Mesenchymal stem cell (in vitro differentiated cells and primary cell): ENCODE results near the gene ZNF569.

Experiments used
- DNase-seq: peaks from one replicate; pipeline ENCODE4 v3.0.0-alpha.2; 2013
- H2AFZ ChIP-seq: one replicate; pipeline ENCODE4 v1.6.1; 2013; ENCODE audit warnings: low read depth, mild to moderate bottlenecking, control low read depth, inconsistent platforms, low read length, moderate library complexity
- H2AK5ac ChIP-seq: 2 replicates; pipeline ENCODE4 v1.6.1; 2013; ENCODE audit warnings: low read length, moderate library complexity, mild to moderate bottlenecking, inconsistent platforms; ENCODE audit not compliant: severe bottlenecking
- H2BK120ac ChIP-seq: one replicate; pipeline ENCODE4 v1.6.1; 2013; ENCODE audit warnings: low read depth, mild to moderate bottlenecking, inconsistent platforms, low read length, moderate library complexity
- H2BK12ac ChIP-seq, 2 experiments: one replicate each; pipeline ENCODE4 v1.6.1; 2013; ENCODE audit warnings: inconsistent platforms in 2 of 2, low read length in 2 of 2, mild to moderate bottlenecking in 2 of 2, moderate library complexity in 2 of 2, control low read depth in 1 of 2
- H2BK15ac ChIP-seq: one replicate; pipeline ENCODE4 v1.6.1; 2013; ENCODE audit warnings: mild to moderate bottlenecking, low read depth, inconsistent platforms; ENCODE audit not compliant: poor library complexity, severe bottlenecking
- H2BK5ac ChIP-seq: 2 replicates; pipeline ENCODE4 v1.6.1; 2013; ENCODE audit warnings: low read depth, mild to moderate bottlenecking, low read length, control low read depth, inconsistent platforms; ENCODE audit not compliant: poor library complexity, severe bottlenecking
- H3K14ac ChIP-seq, 2 experiments: one replicate each; pipeline ENCODE4 v1.6.1; 2013; ENCODE audit warnings: inconsistent platforms in 2 of 2, low read length in 2 of 2, control low read depth in 1 of 2, mild to moderate bottlenecking in 1 of 2, moderate library complexity in 1 of 2
- H3K18ac ChIP-seq, 2 experiments: one replicate each; pipeline ENCODE4 v1.6.1; 2013; ENCODE audit warnings: inconsistent platforms in 2 of 2, low read length in 2 of 2, control low read depth in 1 of 2, low read depth in 1 of 2, mild to moderate bottlenecking in 1 of 2
- H3K23ac ChIP-seq, 2 experiments: one replicate each; pipeline ENCODE4 v1.6.1; 2013; ENCODE audit warnings: inconsistent platforms in 2 of 2, low read length in 2 of 2, mild to moderate bottlenecking in 2 of 2, moderate library complexity in 2 of 2, control low read depth in 1 of 2
- H3K27ac ChIP-seq: 2 replicates; pipeline ENCODE4 v1.5.1; 2013; ENCODE audit warnings: mild to moderate bottlenecking, moderate library complexity, low read length, control low read depth, inconsistent platforms; ENCODE audit not compliant: poor library complexity, severe bottlenecking
- H3K27me3 ChIP-seq, 2 experiments: 2 replicates each; pipeline versions ENCODE4 v1.6.1 to v1.7.0; 2013; ENCODE audit warnings: low read length in 2 of 2, mild to moderate bottlenecking in 2 of 2, moderate library complexity in 2 of 2, control low read depth in 1 of 2, inconsistent platforms in 1 of 2; ENCODE audit not compliant: control insufficient read depth in 1 of 2, insufficient read depth in 1 of 2
- H3K36me3 ChIP-seq, 2 experiments: 2 replicates each; pipeline versions ENCODE4 v1.6.1 to v1.7.0; 2013; ENCODE audit warnings: low read length in 2 of 2, control low read depth in 1 of 2, inconsistent platforms in 1 of 2, low read depth in 1 of 2, mild to moderate bottlenecking in 1 of 2; ENCODE audit not compliant: insufficient read depth in 2 of 2, control insufficient read depth in 1 of 2
- H3K4ac ChIP-seq, 2 experiments: one replicate each; pipeline ENCODE4 v1.6.1; 2013; ENCODE audit warnings: inconsistent platforms in 2 of 2, low read length in 2 of 2, mild to moderate bottlenecking in 2 of 2, moderate library complexity in 2 of 2, control low read depth in 1 of 2, low read depth in 1 of 2
- H3K4me1 ChIP-seq: 2 replicates; pipeline ENCODE4 v1.6.1; 2013; ENCODE audit warnings: low read depth, low read length, control low read depth; ENCODE audit not compliant: control insufficient read depth, insufficient read depth
- H3K4me2 ChIP-seq: 2 replicates; pipeline ENCODE4 v1.6.1; 2013; ENCODE audit warnings: low read length, mild to moderate bottlenecking, inconsistent platforms; ENCODE audit not compliant: poor library complexity, severe bottlenecking
- H3K4me3 ChIP-seq, 2 experiments: 2 replicates each; pipeline versions ENCODE4 v1.5.1 to v1.7.0; 2013; ENCODE audit warnings: low read length in 2 of 2, mild to moderate bottlenecking in 2 of 2, control low read depth in 1 of 2, low read depth in 1 of 2; ENCODE audit not compliant: insufficient read depth in 1 of 2
- H3K79me1 ChIP-seq: replicated peaks from 2 replicates; pipeline ENCODE4 v1.6.1; 2013; ENCODE audit warnings: mild to moderate bottlenecking, control low read depth, low read length, inconsistent platforms; ENCODE audit not compliant: poor library complexity, severe bottlenecking
- H3K9ac ChIP-seq: 2 replicates; pipeline ENCODE4 v1.7.0; 2013; ENCODE audit warnings: mild to moderate bottlenecking, low read length, moderate library complexity
- H3K9me3 ChIP-seq: 2 replicates; pipeline ENCODE4 v1.7.0; 2013; ENCODE audit warnings: mild to moderate bottlenecking, low read length; ENCODE audit not compliant: control insufficient read depth
- H4K8ac ChIP-seq: one replicate; pipeline ENCODE4 v1.6.1; 2013; ENCODE audit warnings: inconsistent platforms, mild to moderate bottlenecking, low read length, moderate library complexity
- H4K91ac ChIP-seq: one replicate; pipeline ENCODE4 v1.6.1; 2013; ENCODE audit warnings: mild to moderate bottlenecking, low read length, inconsistent platforms
- WGBS: methylation state at CpG from one replicate; pipeline ENCODE4 v1.1.7; 2013; ENCODE audit warnings: mixed read lengths; 5-methylcytosine and 5-hydroxymethylcytosine counted together

Gene ZNF569

GRCh38 chr19:37484406-37485168 lies 17.3 kb upstream of the ZNF569 start:
- no peak overlapping the region for H3K18ac ChIP-seq
- peak; percentile 8 for DNase-seq
- peaks cover 98% of the 10 kb centered on the region for H3K9me3 ChIP-seq
- no peak overlapping the region for H2BK120ac ChIP-seq
- H4K8ac ChIP-seq: no peak overlapping the region
- H3K23ac ChIP-seq: no peak overlapping the region
- no peak overlapping the region for H3K9ac ChIP-seq
- H3K4me1 ChIP-seq: no peaks in the 10 kb centered on the region
- H3K79me1 ChIP-seq: peaks cover 3% of the 10 kb centered on the region
- no peak overlapping the region for H2BK12ac ChIP-seq
- H3K14ac ChIP-seq: no peak overlapping the region
- H3K4ac ChIP-seq: no peak overlapping the region
- H3K36me3 ChIP-seq: peaks cover 29 to 56% of the 10 kb centered on the region in 2 experiments
- peak overlapping the region in 1 of 2 experiments; percentile 64 for H3K4me3 ChIP-seq
- 97% methylated on average over 6 of the region's 8 CpGs for WGBS
- no peak overlapping the region for H2AK5ac ChIP-seq
- no peak overlapping the region for H2BK15ac ChIP-seq
- no peak overlapping the region for H3K4me2 ChIP-seq
- no peak overlapping the region for H2AFZ ChIP-seq
- no peak overlapping the region for H2BK5ac ChIP-seq
- H3K27me3 ChIP-seq: no peaks in the 10 kb centered on the region
- no peak overlapping the region for H3K27ac ChIP-seq
- H4K91ac ChIP-seq: no peak overlapping the region

GRCh38 chr19:37472165-37472564 lies 4.9 kb upstream of the ZNF569 start:
- Histone ChIP-seq H3K27ac (no peak overlapping the region), H4K91ac (no peak overlapping the region), H3K27me3 (no peaks in the 10 kb centered on the region), H3K14ac (no peak overlapping the region), H2BK15ac (no peak overlapping the region), H3K79me1 (peaks cover 32% of the 10 kb centered on the region), H3K9me3 (peaks cover 55% of the 10 kb centered on the region), H3K9ac (no peak overlapping the region), H3K4me1 (peaks cover 4% of the 10 kb centered on the region), H3K4ac (no peak overlapping the region), H2AFZ (no peak overlapping the region), H3K4me3 (no peak overlapping the region), H2BK12ac (no peak overlapping the region), H2BK5ac (no peak overlapping the region), H3K18ac (no peak overlapping the region), H2BK120ac (no peak overlapping the region), H4K8ac (no peak overlapping the region), H3K36me3 (peaks cover 31 to 45% of the 10 kb centered on the region in 2 experiments), H2AK5ac (no peak overlapping the region), H3K23ac (no peak overlapping the region), H3K4me2 (no peak overlapping the region)
- 95% methylated on average over 9 of the region's 9 CpGs for WGBS
- DNase-seq: no peak

DNA sequence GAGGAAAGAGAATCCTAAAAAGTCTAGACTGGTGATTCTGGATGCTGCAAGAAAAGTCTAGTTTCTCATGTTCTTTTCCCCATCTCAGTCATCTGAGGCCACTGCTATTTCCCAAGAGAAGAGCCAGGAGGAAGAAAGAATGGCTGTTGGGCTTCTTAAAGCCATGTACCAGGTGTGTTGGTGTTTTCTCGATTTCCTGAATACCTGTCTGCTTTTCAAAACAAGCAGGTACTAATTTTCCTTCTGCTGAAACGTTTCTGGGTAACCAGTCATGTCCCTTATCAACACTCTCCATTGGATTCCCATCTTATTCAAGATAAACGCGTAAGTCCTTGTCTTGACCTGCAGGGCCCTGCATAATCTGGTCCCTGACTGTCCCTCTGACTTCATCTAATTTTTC lies 3.0 kb upstream of the ZNF569 start:
- peaks cover 5% of the 10 kb centered on the region for H3K4me1 ChIP-seq
- H3K9me3 ChIP-seq: peaks cover 37% of the 10 kb centered on the region
- H3K36me3 ChIP-seq: peaks cover 19 to 26% of the 10 kb centered on the region in 2 experiments
- no peak overlapping the region for H2BK120ac ChIP-seq
- peaks cover 26% of the 10 kb centered on the region for H3K79me1 ChIP-seq
- H2BK5ac ChIP-seq: no peak overlapping the region
- H2BK12ac ChIP-seq: no peak overlapping the region
- peak overlapping the region; percentile 95 for H3K9ac ChIP-seq
- H2BK15ac ChIP-seq: no peak overlapping the region
- 89% methylated on average over 4 of the region's 4 CpGs for WGBS
- H2AFZ ChIP-seq: no peak overlapping the region
- peak overlapping the region; percentile 34 for H3K4me2 ChIP-seq
- H4K8ac ChIP-seq: no peak overlapping the region
- H3K23ac ChIP-seq: no peak overlapping the region
- no peak overlapping the region for H4K91ac ChIP-seq
- no peaks in the 10 kb centered on the region for H3K27me3 ChIP-seq
- DNase-seq: no peak
- H3K4me3 ChIP-seq: peak overlapping the region in 1 of 2 experiments; percentile 99
- no peak overlapping the region for H2AK5ac ChIP-seq
- H3K14ac ChIP-seq: no peak overlapping the region
- H3K4ac ChIP-seq: no peak overlapping the region
- H3K18ac ChIP-seq: no peak overlapping the region
- no peak overlapping the region for H3K27ac ChIP-seq

- peaks cover 21 to 25% of the 10 kb centered on the region in 2 experiments for H3K36me3 ChIP-seq
- no peak within 1 kb of the TSS for H2BK5ac ChIP-seq
- peak within 1 kb of the TSS; percentile 73 for H2BK15ac ChIP-seq
- H4K8ac ChIP-seq: peak within 1 kb of the TSS; percentile 89
- H2AK5ac ChIP-seq: no peak within 1 kb of the TSS
- peak within 1 kb of the TSS; percentile 100 for H2AFZ ChIP-seq
- H2BK12ac ChIP-seq: peak within 1 kb of the TSS in 1 of 2 experiments; percentile 83
- H3K4me1 ChIP-seq: peaks cover 5% of the 10 kb centered on the region
- peak; percentile 90 for DNase-seq
- H4K91ac ChIP-seq: peak within 1 kb of the TSS; percentile 77
- H2BK120ac ChIP-seq: no peak within 1 kb of the TSS
- peaks cover 33% of the 10 kb centered on the region for H3K79me1 ChIP-seq
- H3K4ac ChIP-seq: peak within 1 kb of the TSS; percentile 64 to 84
- H3K4me3 ChIP-seq: peak within 1 kb of the TSS; percentile 90 to 99
- H3K27ac ChIP-seq: peak within 1 kb of the TSS; percentile 65
- no peaks in the 10 kb centered on the region for H3K27me3 ChIP-seq
- peak within 1 kb of the TSS; percentile 91 to 97 for H3K18ac ChIP-seq
- H3K9me3 ChIP-seq: peaks cover 37% of the 10 kb centered on the region
- peak within 1 kb of the TSS in 1 of 2 experiments; percentile 99 for H3K14ac ChIP-seq
- H3K23ac ChIP-seq: peak within 1 kb of the TSS in 1 of 2 experiments; percentile 90
- H3K9ac ChIP-seq: peak within 1 kb of the TSS; percentile 95
- H3K4me2 ChIP-seq: peak within 1 kb of the TSS; percentile 64
- WGBS: under 1% methylated on average over 63 of the region's 63 CpGs
Measured at GRCh38 chr19:37468961-37469777, 1.9 kb upstream of the ZNF569 start, which contains the start of gene ZNF570. Gene ZNF570 (plus strand): TSS chr19:37469356. CDS start chr19:37470355, 999 bp downstream.
